Activated naive CD4-positive, alpha-beta T cell treated with Interleukin-2 at 50 U/mL for 16 hours (primary cell): ENCODE data around the gene GBE1.

ENCODE experiments used
- DNase-seq: peaks from one replicate; pipeline ENCODE4 v3.0.0-alpha.2; 2020

GBE1 gene

GRCh38 chr3:81696090-81696489 lies 65.4 kb downstream of the GBE1 start:
- DNase-seq = no peak

DNA sequence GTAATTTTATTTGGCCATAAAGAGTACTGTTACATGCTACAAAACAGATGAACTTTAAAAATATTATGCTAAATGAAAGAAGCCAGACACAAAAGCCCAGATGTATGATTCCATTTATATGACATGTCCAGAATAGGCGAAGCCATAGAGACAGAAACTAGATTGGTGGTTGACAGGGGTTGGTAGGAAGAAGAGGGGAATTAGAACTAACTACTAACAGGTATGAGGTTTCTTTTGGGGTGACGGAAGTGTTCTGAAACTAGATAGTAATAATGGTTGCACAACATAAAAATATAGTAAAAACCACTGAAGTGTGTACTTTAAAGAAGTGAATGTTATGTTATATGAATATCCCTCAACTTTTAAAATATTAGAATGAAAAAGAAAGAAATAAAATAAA lies 66.1 kb downstream of the GBE1 start:
- no peak for DNase-seq

DNA sequence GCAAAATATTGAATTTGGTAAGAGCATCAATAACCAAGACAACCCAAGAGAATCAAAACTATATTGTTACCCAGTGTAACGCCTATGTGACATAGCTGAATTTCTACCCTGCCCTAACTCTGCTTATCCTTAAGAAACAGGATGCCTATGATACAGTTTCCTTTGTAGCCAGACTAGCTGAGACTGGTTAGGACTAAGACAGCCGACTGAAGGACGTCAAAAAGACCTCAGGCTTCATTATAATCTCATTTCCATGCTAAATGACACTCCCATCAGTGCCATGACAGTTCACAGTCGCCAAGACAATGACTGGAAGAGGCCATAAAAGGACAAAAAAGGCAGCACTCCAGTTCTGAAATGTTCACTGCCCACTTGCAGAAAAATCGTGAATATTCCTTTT lies 66.8 kb downstream of the GBE1 start:
- DNase-seq = no peak

DNA sequence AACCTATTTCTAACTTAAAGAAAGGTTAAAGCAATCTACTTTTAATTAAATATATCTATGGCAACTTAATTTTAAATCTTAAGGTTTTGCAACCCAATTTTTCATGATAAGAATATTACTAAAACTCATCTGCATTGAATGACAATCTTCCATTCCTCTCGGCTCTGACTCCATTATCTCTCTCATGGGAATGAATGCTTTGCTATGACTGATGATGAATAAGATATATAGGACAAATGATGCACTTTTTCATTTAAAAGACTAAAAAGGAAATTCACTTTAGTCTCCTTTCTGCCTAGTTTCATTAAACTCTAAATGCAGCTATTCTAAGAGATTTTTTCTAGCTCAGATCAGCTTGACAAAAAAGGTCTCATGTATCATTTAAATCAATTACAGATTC lies 68.7 kb downstream of the GBE1 start:
- no peak for DNase-seq

GRCh38 chr3:81689617-81690016 lies 71.8 kb downstream of the GBE1 start:
- DNase-seq = no peak

- DNase-seq = no peak
Measured at GRCh38 chr3:81684751-81685395, 76.6 kb downstream of the GBE1 start.

- DNase-seq = no peak
Measured at GRCh38 chr3:81676706-81677456, 84.6 kb downstream of the GBE1 start.

DNA sequence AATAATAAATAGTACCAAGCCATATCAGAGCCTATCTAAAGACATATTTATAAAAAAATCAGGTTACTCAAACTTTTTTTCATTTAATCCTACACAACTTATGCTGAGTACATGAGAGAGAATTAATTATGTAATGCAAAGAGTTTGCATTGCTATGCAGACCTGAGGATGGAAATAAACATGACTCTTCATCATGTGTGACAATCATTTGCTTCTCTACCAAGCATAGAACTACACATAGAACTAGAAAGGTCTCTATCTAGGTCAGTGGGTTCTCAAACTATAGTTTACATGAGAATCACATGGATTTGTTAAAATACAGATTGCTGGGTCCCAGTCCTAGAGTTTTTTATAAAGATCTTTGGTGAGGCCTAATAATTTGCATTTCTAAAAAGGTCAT lies 86.8 kb downstream of the GBE1 start:
- no peak for DNase-seq

DNA sequence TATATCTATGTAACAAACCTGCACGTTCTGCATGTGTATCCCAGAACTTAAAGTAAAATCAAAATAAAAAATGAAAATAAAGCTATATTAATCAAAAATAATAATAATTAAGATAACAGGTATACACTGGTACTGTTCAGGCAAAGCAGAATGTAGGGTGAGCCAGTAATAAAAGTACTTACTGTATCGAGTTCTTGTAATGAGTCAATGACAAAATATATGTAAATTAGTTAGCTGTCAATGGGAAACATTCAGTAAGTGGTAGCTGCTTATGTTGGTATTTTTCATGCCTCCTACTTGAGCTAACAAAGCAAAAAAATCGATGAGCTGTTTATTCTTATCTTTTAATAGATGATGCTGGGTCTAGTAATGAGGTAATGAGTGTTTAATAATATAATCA lies 93.2 kb downstream of the GBE1 start:
- DNase-seq = no peak

- DNase-seq = no peak
Measured at GRCh38 chr3:81666502-81667121, 94.8 kb downstream of the GBE1 start.

GRCh38 chr3:81663114-81663513 lies 98.3 kb downstream of the GBE1 start:
- no peak for DNase-seq

DNA sequence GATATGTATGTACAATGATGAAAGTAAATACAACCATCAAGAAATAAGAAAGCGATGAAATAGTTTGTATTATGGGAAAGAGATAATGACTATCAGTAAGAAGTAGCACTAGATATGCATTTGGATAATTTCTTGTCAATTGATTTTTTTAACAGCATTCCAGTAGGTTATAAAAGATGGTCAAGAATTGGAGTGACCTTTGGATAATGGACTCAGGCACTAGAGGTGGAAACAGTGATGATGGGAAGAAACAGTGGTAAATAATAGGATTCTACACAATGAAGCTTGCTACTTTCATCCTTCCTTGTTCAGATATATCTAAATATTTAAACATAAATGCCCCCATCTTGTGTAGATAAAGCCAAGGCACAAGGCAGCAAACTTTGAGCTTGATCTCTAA lies 101.4 kb downstream of the GBE1 start:
- no peak for DNase-seq

DNA sequence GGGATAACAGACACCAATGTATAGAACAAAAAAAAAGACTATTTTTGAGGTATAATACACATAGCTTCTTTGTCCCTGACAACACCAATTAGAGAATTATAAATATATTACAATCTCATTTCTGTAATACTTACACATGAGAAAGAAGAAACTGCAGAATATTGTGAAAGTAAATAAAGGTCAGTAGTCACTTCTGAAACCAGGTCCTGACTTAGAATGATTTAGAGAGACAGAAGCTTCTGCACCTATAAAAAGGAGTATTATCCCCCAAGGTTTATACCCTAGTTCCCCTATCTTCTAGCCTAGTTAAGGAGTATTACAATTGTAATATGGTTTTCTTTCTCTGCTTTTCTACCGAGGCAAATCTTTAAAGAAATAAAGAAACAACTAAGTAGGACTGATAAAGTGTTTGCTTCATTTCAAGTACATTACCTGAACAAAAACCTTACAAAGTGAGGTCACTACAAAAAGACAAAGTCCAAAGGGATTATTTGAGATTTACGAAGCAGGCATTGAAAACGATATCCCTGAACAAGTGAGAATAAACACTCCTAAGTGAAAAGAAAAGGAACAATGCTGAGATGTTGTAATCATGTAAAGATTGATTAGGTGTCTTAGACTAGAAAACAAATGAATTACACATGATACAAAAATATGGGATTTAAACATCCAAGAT lies 103.0 kb downstream of the GBE1 start:
- DNase-seq = no peak

GRCh38 chr3:81651139-81651538 lies 110.3 kb downstream of the GBE1 start:
- no peak for DNase-seq

DNA sequence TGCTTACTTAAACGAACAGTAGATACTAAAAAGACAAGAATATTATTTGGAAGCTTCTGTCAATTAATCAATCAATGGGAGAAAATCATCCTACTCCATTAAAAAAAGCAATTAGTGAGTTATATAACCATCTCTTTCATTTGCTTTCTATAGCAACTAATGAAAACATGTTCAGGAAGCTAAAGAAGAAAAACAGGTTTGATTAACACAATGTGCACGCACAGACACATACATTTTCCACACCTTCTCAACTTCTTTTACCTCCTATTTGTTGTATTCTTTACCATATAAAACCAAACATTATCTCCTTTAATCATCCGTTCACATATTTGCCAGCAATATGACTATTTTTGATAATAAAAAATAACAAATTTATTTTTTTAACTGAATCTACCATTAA lies 111.3 kb downstream of the GBE1 start:
- DNase-seq = no peak

DNA sequence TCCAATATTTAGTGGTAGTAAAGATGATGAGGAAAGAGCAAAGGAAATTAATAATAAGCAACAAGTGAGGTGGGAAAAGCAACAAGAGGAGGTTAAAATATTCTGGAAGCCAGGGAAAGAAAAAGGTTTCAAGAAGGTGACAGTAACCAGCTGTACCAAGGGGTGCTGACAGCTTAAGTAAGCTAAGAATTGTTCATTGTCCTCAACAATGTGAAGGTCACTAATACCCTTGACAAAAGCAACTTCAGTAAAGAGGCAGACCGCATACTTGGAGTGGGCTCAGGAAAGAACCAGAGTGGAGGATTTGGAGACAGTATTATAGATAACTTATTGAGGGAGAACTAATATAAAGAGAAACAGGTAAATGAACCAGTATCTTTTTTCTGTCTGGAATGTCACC lies 116.2 kb downstream of the GBE1 start:
- no peak for DNase-seq

GRCh38 chr3:81643721-81644120 lies 117.7 kb downstream of the GBE1 start:
- no peak for DNase-seq

GRCh38 chr3:81638480-81638879 lies 123.0 kb downstream of the GBE1 start:
- DNase-seq = no peak

GRCh38 chr3:81632659-81633058 lies 128.8 kb downstream of the GBE1 start:
- DNase-seq = no peak

DNA sequence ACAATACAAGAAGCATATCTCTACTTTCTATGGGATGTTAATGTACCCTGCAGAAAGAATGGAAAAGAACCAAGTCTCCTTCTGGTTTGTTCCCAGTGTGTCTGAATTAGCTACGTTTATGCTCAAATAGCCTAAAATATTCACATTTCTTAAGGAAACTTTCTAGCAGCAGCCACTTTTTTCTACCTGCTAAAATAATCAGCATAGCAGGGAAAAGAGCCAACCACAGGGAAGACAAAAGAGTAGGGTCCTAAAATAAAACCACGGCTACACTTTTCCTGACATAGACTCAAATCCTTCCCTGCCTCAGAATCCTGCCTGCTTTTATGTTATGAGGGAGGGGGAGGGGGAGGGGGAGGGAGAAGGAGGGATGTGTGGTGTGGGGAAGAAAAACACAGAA lies 136.7 kb downstream of the GBE1 start:
- DNase-seq = no peak

DNA sequence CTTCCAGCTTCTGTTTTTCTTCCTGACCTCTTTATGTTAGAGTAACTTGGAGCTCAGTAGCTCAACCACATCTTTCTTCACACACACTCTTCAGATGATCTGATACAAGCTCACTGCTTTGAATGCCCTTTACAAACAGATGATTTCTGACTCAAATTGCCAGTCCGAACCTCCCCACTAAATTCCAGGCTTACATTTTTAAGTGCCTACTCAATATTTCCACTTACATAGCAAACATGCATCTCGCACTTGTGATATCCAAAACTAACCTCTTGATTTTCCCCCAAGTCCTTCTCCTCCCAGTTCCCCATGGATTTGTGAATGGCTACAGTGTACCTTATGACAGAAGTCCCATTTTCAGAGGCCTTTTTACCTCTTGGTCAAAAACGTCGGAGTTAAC lies 139.1 kb downstream of the GBE1 start:
- no peak for DNase-seq

DNA sequence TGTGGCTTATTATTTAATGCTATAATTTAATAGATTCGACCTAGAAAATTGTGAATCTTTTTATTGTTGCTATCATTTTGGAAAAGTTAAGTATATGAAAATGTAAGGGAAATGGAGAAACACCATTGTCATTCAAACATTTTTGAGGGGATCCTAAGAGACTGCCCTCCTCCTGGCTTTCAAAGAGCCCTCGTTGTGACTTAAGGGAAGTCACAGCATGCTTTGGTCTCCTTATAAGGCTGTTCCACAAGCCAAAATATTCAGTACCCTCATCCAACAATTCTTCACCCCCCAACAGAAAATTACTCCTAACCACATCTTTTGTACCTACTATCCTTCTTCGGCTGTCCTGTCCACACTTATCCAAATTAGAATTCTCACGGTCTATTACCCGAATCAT lies 140.2 kb downstream of the GBE1 start:
- no peak for DNase-seq

GRCh38 chr3:81620849-81621248 lies 140.6 kb downstream of the GBE1 start:
- no peak for DNase-seq

DNA sequence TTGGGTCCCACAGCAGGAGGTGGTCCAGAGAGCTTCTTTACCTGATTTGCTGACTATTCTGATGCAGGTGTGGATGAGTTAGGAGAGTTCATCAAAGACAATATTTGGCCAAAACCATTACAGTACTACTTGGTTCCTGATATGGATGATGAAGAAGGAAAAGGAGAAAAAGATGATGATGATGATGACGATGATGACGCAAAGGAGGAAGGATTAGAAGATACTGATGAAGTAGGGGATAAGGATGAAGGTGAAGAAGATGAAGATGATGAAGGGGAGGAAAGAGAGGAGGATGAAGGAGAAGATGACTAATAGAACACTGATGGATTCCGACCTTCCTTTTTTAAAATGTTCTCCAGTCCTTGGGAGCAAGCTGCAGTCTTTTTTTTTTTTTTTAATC lies 148.7 kb downstream of the GBE1 start:
- DNase-seq = no peak
